ENCODE data around the gene SH2D7.

The SH2D7 gene

DNA sequence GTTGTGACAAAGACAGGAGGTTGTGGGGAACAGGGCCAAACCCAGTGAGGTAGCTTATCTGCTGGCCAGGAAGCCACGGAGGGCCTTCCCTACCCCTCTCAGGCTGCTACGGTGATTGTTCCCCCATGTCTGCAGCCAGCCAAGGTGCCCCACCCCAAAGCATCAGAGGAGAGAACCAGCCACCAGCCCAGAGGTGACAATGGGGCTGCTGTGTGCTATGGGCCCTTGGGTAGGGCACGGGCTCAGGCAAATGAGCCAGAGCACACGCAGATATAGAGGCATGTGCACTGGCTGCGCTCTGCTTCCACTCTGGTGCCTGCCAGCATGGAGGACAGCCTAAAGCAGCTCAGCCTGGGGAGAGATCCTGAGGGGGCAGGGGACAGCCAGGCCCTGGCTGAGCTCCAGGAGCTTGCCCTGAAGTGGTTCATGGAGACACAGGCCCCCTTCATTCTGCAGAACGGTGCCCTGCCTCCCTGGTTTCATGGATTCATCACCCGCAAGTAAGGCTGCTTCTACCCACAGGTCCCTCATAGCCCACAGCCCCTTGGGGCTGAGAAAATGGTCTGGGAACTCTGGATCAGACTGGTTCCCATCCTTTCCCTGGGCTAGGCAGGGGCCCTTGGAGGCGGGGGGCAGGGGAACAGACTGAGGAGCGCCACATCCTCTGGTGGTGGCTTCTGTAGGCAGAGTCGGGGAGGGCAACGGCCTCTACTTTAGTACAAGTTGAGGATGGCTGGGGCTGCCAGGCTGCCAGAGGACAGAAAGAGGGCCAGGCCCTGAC lies at the start of gene SH2D7:
Gene SH2D7, plus strand, starts transcription at position 301 of the 781 bp plus-strand sequence. Its CDS starts 24 bp downstream, at position 325.
- in situ Hi-C loops (cut with MboI; ENCODE audit: low sequenced_read_pairs): loop anchor here (5.0 kb wide), 1 partner anchor 50 kb away; no protein-coding TSS in a partner anchor
- no peaks in the 10 kb centered on the region for H3K9me3 ChIP-seq
- no peaks in the 10 kb centered on the region for H3K27me3 ChIP-seq (ENCODE audit: low read depth)
- H3K4me1 ChIP-seq: peaks cover 9% of the 10 kb centered on the region
- H3K4me3 ChIP-seq: no peak within 1 kb of the TSS
- H3K36me3 ChIP-seq (replicated peaks): no peaks in the 10 kb centered on the region
- no peak for DNase-seq (ENCODE audit: low spot score in 2 of 2)

DNA sequence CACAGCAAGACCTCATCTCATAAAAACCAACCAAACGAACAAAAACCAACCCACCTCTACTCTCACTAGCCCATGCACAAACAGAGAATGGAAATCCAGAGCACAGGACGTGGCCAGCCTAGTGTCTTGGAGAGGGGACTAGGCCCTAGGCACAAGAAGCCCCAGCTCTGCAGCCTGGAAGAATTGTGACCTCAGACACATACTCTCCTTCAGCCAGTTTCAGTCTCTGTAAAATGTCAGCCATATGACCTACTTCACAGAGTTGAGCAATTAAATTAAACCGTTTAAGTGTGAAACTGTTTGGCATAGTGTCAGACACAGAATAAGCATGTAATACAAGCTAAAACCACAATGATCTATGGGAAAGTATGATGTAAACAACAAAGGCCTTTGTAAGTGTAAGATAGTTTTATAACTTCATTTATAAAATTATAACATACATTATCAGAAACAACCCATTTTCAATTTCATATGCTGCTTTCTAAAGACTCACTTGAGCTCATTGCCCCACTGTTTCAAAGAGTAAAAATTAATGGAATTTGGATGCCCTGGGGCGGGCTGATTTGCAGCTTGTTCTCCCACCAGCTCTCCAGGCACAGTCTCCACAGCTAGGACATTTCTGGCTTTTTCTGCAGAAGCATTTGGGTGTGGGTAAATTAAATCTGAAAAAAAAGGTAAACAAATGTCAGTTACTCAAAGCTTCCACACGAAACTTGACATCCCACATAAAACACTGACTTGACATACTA lies 47.8 kb upstream of the SH2D7 start:
- H3K27me3 ChIP-seq (ENCODE audit: low read depth): no peaks in the 10 kb centered on the region
- no peaks in the 10 kb centered on the region for H3K4me1 ChIP-seq
- H3K4me3 ChIP-seq: no peak overlapping the region
- peaks cover 10% of the 10 kb centered on the region for H3K36me3 ChIP-seq (replicated peaks)
- in situ Hi-C loops (cut with MboI; ENCODE audit: low sequenced_read_pairs): no loop called here
- no peak for DNase-seq (ENCODE audit: low spot score in 2 of 2)
- H3K9me3 ChIP-seq: no peaks in the 10 kb centered on the region

DNA sequence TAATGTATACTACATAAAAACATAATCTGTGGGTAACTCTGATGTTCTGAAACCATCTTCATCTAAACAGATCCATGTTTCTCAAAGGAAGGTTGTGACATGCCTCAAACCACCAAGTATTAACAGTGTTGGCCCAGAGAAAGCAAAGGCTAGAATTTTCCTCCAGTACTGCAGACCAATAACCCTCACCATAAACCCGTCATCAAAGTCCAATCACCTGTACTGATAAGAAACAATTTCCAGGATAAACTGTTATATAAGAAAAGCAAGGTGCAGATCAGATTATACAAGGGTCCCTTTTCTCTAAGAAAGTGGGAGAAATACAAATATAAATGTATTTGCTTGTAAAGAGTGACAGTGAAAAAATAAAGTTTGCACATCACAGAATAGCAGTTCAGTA lies 47.2 kb upstream of the SH2D7 start:
- Histone ChIP-seq H3K4me3 (no peak overlapping the region), H3K27me3 (ENCODE audit: low read depth) (no peaks in the 10 kb centered on the region), H3K4me1 (peaks cover 5% of the 10 kb centered on the region), H3K36me3 (replicated peaks) (peaks cover 10% of the 10 kb centered on the region), H3K9me3 (no peaks in the 10 kb centered on the region)
- in situ Hi-C loops (cut with MboI; ENCODE audit: low sequenced_read_pairs): no loop called here
- no peak for DNase-seq (ENCODE audit: low spot score in 2 of 2)

DNA sequence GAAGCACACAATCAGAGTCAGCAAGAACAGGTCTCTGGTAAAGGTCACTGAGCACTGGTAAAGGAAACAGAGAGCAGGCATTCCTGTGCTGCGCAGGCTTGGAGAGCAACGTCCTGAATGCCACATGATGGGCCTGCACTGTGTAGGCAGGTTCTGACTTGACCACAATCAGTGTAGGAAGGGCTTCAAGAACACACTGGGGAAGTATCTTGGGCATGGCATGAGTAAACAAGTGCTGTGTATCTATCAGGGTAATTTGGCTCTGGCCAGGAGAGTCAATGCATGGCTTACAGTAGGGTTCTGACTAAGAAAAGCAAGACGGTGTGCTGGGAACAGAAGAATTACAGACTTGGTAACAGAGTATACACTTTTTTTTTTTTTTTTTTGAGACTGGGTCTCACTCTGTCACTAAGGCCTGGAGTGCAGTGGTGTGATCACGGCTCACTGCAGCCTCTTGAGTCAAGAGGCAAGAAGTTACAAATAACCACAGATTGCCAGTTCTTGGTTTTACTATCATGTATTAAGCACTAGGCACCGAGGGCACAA lies 45.5 kb upstream of the SH2D7 start:
- no peaks in the 10 kb centered on the region for H3K27me3 ChIP-seq (ENCODE audit: low read depth)
- peaks cover 10% of the 10 kb centered on the region; the same call in 1 of the 2 replicates for H3K36me3 ChIP-seq (replicated peaks)
- in situ Hi-C loops (cut with MboI; ENCODE audit: low sequenced_read_pairs): no loop called here
- no peak overlapping the region for H3K4me3 ChIP-seq
- DNase-seq (ENCODE audit: low spot score in 2 of 2): no peak
- H3K9me3 ChIP-seq: no peaks in the 10 kb centered on the region
- H3K4me1 ChIP-seq: peaks cover 21% of the 10 kb centered on the region

DNA sequence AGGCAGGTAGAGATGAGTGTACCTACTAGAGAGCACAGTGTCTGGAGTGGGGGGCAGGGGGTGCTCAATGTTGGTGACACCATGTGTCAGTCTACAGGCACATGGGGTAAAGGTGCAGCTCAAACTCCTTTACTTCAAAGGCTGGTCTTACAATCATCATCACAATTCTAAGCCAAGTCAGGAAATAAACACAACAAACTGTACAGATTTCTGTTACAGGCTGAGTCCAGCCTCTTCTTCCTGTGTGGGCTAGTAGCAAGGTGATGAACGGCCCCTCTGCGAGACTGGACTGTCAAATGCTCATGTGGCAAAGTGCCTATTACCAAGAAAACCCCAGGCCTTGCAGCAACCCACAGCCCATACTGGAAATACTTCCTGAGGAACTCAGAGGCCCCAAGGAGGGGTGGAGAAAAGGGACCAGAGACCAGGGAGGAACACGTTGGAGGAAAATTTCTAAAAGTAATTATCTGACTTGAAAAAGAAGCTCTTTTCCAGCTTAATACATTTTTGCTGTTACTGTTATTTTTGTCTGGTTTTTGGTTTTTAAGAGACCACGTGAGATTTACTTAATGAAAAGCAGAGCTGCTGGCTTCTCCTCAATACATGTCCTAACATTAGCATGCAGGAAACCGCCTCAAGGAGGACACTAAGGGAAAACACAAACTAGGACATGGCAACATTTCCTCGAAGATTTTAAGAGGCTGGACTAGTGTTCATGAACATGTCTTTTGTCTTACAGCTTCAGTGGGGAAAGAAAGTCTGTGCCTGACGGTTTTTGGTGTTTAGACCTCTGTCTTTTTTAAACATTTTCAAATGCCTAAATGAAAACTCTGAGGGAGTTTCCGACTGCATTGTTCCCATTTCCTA lies 44.4 kb upstream of the SH2D7 start:
- peaks cover 21% of the 10 kb centered on the region for H3K4me1 ChIP-seq
- no peaks in the 10 kb centered on the region for H3K9me3 ChIP-seq
- H3K27me3 ChIP-seq (ENCODE audit: low read depth): no peaks in the 10 kb centered on the region
- no peak overlapping the region for H3K4me3 ChIP-seq
- in situ Hi-C loops (cut with MboI; ENCODE audit: low sequenced_read_pairs): no loop called here
- H3K36me3 ChIP-seq (replicated peaks): peaks cover 7% of the 10 kb centered on the region; the same call in 1 of the 2 replicates
- DNase-seq (ENCODE audit: low spot score in 2 of 2): no peak

DNA sequence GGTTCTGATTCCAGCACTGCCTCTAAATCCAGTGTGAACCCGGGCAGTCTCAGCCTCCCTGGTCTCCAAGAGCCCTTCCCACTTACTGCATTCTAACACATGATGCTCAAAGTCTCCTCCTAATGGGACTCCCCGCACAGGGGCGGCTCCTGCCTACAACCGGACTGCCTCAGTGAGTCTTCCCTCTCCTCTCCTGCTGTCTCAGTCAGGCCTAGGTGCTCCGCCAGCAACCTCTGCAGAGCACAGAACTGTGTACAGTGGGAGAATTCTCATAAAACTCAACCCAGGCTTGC lies 43.8 kb upstream of the SH2D7 start:
- Histone ChIP-seq H3K4me3 (no peak overlapping the region), H3K9me3 (no peaks in the 10 kb centered on the region), H3K36me3 (replicated peaks) (peaks cover 10% of the 10 kb centered on the region), H3K4me1 (peaks cover 21% of the 10 kb centered on the region), H3K27me3 (ENCODE audit: low read depth) (no peaks in the 10 kb centered on the region)
- DNase-seq (ENCODE audit: low spot score in 2 of 2): no peak
- in situ Hi-C loops (cut with MboI; ENCODE audit: low sequenced_read_pairs): no loop called here

DNA sequence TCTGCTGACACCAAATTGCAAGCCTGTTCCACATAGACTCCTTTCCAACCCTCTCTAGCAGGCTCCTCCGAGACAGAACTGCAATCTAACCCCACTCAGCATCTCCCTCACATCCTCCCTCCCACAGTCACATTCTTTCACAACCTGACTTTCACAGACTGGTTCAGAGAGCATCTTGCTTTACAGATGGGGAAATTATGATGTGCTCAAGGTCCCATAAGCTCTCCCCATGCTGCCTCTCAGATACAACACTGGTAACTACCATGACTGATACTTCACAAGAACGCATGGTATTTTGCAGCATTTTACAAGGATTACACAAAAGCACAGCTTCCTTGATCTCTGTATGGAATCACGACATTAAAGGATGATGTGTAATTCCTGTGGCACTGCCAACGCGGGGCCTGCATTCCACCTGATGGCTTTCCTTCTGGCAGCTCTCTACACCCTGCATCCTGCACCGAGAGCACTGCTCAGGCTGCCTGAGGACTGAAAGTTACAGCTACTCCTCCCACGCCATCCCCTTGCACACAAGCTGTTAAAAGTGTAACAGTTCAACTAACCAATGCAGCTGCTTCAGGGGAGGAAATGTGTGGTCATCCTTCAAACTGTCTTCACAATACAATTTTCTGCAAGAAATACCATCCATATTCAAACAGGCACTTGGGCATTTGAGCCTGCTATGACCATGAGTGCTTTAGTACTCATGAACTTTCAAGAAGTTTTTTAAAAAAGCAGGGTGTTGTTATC lies 42.5 kb upstream of the SH2D7 start:
- Histone ChIP-seq H3K4me3 (no peak overlapping the region), H3K4me1 (peaks cover 21% of the 10 kb centered on the region), H3K9me3 (no peaks in the 10 kb centered on the region), H3K36me3 (replicated peaks) (peaks cover 11% of the 10 kb centered on the region), H3K27me3 (ENCODE audit: low read depth) (no peaks in the 10 kb centered on the region)
- no peak for DNase-seq (ENCODE audit: low spot score in 2 of 2)
- in situ Hi-C loops (cut with MboI; ENCODE audit: low sequenced_read_pairs): no loop called here

DNA sequence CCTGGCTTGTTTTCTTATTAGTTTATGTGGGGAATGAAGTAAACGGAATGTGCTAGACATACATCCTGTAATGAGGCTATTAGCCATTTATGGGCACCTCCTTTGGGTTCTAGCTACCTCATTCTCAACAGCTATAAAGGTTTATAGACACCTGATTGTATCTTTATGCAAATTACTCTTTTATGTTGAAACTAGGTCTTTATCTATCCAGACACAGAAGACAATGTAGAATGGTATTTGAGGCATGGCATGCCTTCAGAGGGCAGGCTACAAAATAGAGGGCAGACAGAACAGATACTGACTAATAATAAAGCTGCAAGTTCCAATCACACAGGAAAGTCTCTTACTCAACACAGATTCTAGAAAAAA lies 41.9 kb upstream of the SH2D7 start:
- no peaks in the 10 kb centered on the region for H3K27me3 ChIP-seq (ENCODE audit: low read depth)
- no peaks in the 10 kb centered on the region for H3K9me3 ChIP-seq
- DNase-seq (ENCODE audit: low spot score in 2 of 2): peak; percentile 48 to 92
- H3K36me3 ChIP-seq (replicated peaks): peaks cover 11% of the 10 kb centered on the region
- H3K4me1 ChIP-seq: peaks cover 21% of the 10 kb centered on the region
- in situ Hi-C loops (cut with MboI; ENCODE audit: low sequenced_read_pairs): no loop called here
- no peak overlapping the region for H3K4me3 ChIP-seq

DNA sequence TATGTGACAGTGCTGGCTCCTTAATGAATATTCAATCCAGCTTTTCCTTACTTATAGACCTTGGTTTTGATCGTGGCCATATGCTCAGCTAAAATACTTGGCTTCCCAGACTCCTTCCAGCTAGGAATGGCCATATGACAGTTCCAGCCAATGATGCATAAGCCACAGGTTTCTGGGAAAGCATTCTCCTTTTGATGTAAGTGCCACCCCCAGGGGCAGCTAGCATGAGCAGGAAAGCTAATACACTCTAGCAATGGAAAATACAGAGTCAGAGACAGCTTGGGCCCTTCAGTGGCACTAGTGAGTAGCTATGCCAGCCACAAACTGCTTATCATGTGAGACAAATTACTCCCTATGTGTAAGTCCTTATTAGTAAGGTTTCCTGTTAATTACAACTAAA lies 41.5 kb upstream of the SH2D7 start:
- DNase-seq (ENCODE audit: low spot score in 2 of 2): no peak
- no peak overlapping the region for H3K4me3 ChIP-seq
- H3K36me3 ChIP-seq (replicated peaks): peaks cover 11% of the 10 kb centered on the region
- H3K9me3 ChIP-seq: no peaks in the 10 kb centered on the region
- H3K27me3 ChIP-seq (ENCODE audit: low read depth): no peaks in the 10 kb centered on the region
- in situ Hi-C loops (cut with MboI; ENCODE audit: low sequenced_read_pairs): no loop called here
- H3K4me1 ChIP-seq: peaks cover 21% of the 10 kb centered on the region

DNA sequence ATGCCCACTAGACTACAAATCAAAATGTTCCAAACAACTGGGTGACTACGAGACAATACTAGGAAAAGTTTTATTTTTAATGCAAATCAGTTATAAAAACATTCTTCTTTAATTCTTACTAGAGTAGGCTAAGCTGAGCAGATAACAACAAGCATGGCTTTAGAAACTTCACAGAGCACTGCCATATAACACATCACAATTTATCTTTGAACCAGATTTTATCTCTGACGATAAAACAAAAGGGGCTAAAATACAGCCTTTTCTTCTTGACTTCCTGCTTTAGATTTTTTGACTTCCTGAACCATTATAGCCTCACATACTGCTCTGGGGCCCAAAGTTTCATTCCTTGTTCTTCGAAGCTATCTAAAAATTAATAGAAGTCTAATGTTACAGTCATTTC lies 40.8 kb upstream of the SH2D7 start:
- peaks cover 21% of the 10 kb centered on the region for H3K4me1 ChIP-seq
- no peaks in the 10 kb centered on the region for H3K9me3 ChIP-seq
- no peak for DNase-seq (ENCODE audit: low spot score in 2 of 2)
- peaks cover 11% of the 10 kb centered on the region for H3K36me3 ChIP-seq (replicated peaks)
- no peak overlapping the region for H3K4me3 ChIP-seq
- H3K27me3 ChIP-seq (ENCODE audit: low read depth): no peaks in the 10 kb centered on the region
- in situ Hi-C loops (cut with MboI; ENCODE audit: low sequenced_read_pairs): no loop called here

DNA sequence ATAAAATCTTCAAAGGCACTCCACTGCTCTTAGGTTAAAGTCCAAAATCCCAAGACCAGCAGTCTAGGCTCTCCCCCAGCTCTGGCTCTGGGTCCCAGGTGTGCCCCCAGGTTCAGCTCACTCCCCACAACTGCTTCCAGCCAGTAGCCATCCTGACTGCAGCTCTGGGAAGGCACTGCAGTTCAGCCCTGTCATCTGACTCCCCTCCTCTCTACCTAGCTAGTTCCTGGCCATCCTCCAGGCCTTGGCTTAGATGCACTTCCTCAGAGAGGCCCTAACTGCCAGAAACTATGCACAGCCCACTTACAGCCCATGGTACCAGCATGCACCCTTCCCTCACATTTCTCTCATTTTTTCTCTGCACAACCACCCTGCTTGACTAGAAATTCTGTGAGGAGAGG lies 40.4 kb upstream of the SH2D7 start:
- in situ Hi-C loops (cut with MboI; ENCODE audit: low sequenced_read_pairs): no loop called here
- Histone ChIP-seq H3K4me3 (no peak overlapping the region), H3K9me3 (no peaks in the 10 kb centered on the region), H3K27me3 (ENCODE audit: low read depth) (no peaks in the 10 kb centered on the region), H3K36me3 (replicated peaks) (peaks cover 11% of the 10 kb centered on the region), H3K4me1 (peaks cover 21% of the 10 kb centered on the region)
- DNase-seq (ENCODE audit: low spot score in 2 of 2): no peak

DNA sequence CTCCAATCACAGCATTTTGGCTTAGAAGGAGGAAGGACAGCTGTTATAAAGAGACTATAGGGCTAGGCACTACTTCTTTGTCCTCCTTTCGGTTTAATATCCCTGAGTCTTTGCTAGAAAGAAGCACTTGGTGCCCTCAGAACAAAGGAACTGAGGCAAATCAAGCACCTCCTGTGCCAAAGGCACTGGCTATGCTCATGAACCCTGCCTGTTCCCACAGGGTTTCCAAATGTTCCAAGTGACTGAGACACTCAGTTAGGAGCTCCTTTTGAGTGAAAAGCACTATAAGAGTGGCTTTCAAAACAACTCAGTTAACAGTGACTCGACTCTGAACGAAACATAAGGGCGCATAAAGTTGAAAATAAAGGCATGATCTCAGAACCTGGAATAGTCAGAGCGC lies 39.8 kb upstream of the SH2D7 start:
- Histone ChIP-seq H3K36me3 (replicated peaks) (peaks cover 11% of the 10 kb centered on the region), H3K4me3 (no peak overlapping the region), H3K27me3 (ENCODE audit: low read depth) (no peaks in the 10 kb centered on the region), H3K4me1 (peaks cover 21% of the 10 kb centered on the region), H3K9me3 (no peaks in the 10 kb centered on the region)
- no peak for DNase-seq (ENCODE audit: low spot score in 2 of 2)
- in situ Hi-C loops (cut with MboI; ENCODE audit: low sequenced_read_pairs): no loop called here

DNA sequence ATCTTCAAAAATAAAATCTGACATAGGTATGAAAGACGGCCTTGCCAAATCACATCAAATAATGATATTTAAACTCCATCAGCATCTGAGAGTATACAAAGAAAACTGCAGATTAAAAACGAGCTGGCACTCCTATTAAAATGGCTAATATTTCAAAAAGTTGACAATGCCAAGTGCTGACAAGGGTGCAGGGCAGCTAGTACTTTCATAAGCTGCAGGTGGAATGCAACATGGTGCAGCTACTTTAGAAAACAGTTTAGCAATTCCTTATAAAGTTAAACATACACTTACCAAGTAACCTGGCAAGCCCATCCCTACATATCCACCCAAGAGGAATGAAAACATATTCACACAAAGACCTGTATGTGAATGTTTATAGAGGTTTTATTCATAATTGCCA lies 37.8 kb upstream of the SH2D7 start:
- no peak for DNase-seq (ENCODE audit: low spot score in 2 of 2)
- peaks cover 21% of the 10 kb centered on the region for H3K4me1 ChIP-seq
- in situ Hi-C loops (cut with MboI; ENCODE audit: low sequenced_read_pairs): no loop called here

More for the DNA sequence above, 37.8 kb upstream of the SH2D7 start:
- no peaks in the 10 kb centered on the region for H3K27me3 ChIP-seq (ENCODE audit: low read depth)
- H3K36me3 ChIP-seq (replicated peaks): peaks cover 11% of the 10 kb centered on the region
- H3K9me3 ChIP-seq: no peaks in the 10 kb centered on the region
- no peak overlapping the region for H3K4me3 ChIP-seq

Data from HAP-1 (cell line).